Breast epithelium (tissue), 4 donors: Measurements from ENCODE around the gene PDHB. TPM values are rescaled to one million over a fixed set of nuclear protein-coding genes. Genes with fewer than 3 reads are reported as not detected.

Experiments
- DNase-seq, 2 donors: peaks; one replicate each; pipeline ENCODE4 v3.0.0-alpha.2; 2019; ENCODE audit warnings: low spot score in 2 of 2
- H3K27ac ChIP-seq, 2 donors: fragments of 200-600 bp; sonication (generic) in 1 of 2; one replicate each; pipeline ENCODE4 v1.5.1; 2016 to 2019; ENCODE audit warnings: mild to moderate bottlenecking in 1 of 2
- H3K27me3 ChIP-seq, 2 donors: fragments of 200-600 bp; sonication (generic) in 1 of 2; one replicate each; pipeline versions ENCODE4 v1.5.1 to v1.6.0; 2017 to 2019; ENCODE audit warnings: control low read depth in 1 of 2, mild to moderate bottlenecking in 1 of 2
- H3K36me3 ChIP-seq: fragments of 200-600 bp; one replicate; pipeline ENCODE4 v1.5.1; 2019
- H3K4me1 ChIP-seq, 2 donors: fragments of 200-600 bp; sonication (generic); one replicate each; pipeline ENCODE4 v1.5.1; 2016 to 2019; ENCODE audit warnings: control low read depth in 1 of 2
- H3K4me3 ChIP-seq, 3 donors: fragments of 200-600 bp; sonication (generic); 1 replicate in 2 of 3; 2 replicates in 1 of 3; pipeline ENCODE4 v1.5.1; 2016 to 2019; ENCODE audit warnings: mild to moderate bottlenecking in 3 of 3, moderate library complexity in 2 of 3
- H3K9me3 ChIP-seq, 2 donors: fragments of 200-600 bp; sonication (generic) in 1 of 2; one replicate each; pipeline ENCODE4 v1.5.1; 2016 to 2019; ENCODE audit warnings: control low read depth in 1 of 2
- POLR2A ChIP-seq: fragments of 450-650 bp; IDR thresholded peaks from one replicate; pipeline ENCODE4 v1.6.1; 2016; ENCODE audit warnings: antibody characterized with exemption, mild to moderate bottlenecking, moderate library complexity
- POLR2AphosphoS5 ChIP-seq, 3 donors: sonication (generic); formaldehyde crosslinking; IDR thresholded peaks; one replicate each; pipeline ENCODE4 v1.6.1; 2017; ENCODE audit warnings: antibody characterized with exemption in 3 of 3
- intact Hi-C: fragments of 100-400 bp; cut with DNase I; formaldehyde crosslinking; loops from one replicate; pipeline ENCODE4 v1.15.1; 2023; ENCODE audit warnings: low total_unique reads
- total RNA-seq, 3 donors: library from RNA; depleted of rRNA; stranded (reverse); fragments of >200 nt; gene quantifications; one replicate each; pipeline ENCODE4 v1.1.0, GENCODE V29; 2016
- TF ChIP-seq, protein P1 (sequence below), 3 donors: fragments of 450-650 bp; IDR thresholded peaks; one replicate each; pipeline ENCODE4 v1.5.1; 2016 to 2017; ENCODE audit warnings: antibody characterized with exemption in 3 of 3, mild to moderate bottlenecking in 3 of 3, moderate library complexity in 3 of 3

Gene PDHB
- total RNA-seq, 3 donors from 2014 or later: 56.0 to 68.2 (median 57.1) TPM

DNA sequence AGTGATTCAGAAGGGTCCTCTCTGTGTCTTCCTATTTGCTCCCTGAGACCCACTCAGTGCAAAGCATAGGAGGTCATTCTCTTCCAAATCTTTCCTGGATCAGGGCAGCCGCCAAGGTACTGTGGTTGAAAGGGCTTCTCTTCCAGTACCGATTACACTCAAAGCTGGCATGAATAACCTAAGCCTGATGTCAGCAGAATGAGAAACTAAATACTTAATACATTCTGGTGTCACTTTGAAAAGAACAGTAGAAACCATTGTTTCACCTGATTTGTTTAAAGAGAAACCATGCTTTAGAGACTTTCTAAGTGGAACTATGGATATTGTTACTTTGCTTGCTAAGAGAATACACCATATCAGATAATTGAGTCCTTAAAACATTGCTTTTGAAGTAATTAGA is 50.2 kb downstream of the PDHB start:
- H3K27ac ChIP-seq: peak overlapping the region; percentile 50 to 53
- no peaks in the 10 kb centered on the region for H3K27me3 ChIP-seq
- H3K9me3 ChIP-seq: no peaks in the 10 kb centered on the region
- no peak overlapping the region for H3K4me3 ChIP-seq
- H3K36me3 ChIP-seq: no peaks in the 10 kb centered on the region
- TF ChIP-seq POLR2AphosphoS5 (IDR thresholded peaks at IDR 0.05) (no peak), POLR2A (no peak)
- TF ChIP-seq, protein P1, sequence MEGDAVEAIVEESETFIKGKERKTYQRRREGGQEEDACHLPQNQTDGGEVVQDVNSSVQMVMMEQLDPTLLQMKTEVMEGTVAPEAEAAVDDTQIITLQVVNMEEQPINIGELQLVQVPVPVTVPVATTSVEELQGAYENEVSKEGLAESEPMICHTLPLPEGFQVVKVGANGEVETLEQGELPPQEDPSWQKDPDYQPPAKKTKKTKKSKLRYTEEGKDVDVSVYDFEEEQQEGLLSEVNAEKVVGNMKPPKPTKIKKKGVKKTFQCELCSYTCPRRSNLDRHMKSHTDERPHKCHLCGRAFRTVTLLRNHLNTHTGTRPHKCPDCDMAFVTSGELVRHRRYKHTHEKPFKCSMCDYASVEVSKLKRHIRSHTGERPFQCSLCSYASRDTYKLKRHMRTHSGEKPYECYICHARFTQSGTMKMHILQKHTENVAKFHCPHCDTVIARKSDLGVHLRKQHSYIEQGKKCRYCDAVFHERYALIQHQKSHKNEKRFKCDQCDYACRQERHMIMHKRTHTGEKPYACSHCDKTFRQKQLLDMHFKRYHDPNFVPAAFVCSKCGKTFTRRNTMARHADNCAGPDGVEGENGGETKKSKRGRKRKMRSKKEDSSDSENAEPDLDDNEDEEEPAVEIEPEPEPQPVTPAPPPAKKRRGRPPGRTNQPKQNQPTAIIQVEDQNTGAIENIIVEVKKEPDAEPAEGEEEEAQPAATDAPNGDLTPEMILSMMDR (IDR thresholded peaks at IDR 0.05): no peak
- no peaks in the 10 kb centered on the region for H3K4me1 ChIP-seq
- no peak for DNase-seq
- intact Hi-C loops: no loop called here

DNA sequence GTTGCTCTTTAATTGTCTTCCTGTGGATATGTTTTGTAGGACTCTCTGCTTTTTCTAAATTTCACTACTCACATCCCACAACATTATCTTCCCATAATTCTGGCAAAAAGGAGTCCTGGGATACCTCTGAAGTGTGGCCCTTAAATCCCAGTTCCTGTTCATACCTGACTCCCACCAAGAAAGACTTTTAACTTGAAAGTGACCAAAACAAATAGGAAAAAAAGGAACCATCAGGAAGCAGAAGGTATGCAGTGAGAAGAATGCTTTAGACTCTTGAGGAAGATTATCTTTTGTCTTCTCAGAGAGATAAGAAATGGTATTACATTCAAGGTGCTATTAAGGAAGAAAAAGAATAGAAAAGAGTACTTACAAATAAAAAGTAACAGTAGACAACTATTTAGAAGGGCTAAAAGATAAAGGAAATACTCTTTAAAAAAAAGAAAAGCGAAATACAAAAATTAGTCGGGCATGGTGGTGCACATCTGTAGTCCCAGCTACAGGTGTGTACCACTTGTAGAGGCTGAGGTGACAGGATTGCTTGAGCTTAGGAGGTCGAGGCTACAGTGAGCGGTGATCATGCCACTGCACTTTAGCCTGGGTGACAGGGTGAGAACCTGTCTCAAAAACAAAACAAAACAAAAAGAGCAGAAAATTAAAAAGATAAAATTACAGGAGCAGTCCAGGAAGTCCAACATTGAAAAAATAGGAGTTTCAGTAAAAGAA is 54.1 kb downstream of the PDHB start:
- no peaks in the 10 kb centered on the region for H3K27me3 ChIP-seq
- H3K36me3 ChIP-seq: no peaks in the 10 kb centered on the region
- H3K4me1 ChIP-seq: no peaks in the 10 kb centered on the region
- no peak overlapping the region for H3K4me3 ChIP-seq
- H3K27ac ChIP-seq: no peak overlapping the region
- intact Hi-C loops: no loop called here
- TF ChIP-seq POLR2AphosphoS5 (IDR thresholded peaks at IDR 0.05): no peak
- no peak for TF ChIP-seq POLR2A
- TF ChIP-seq, protein P1 (IDR thresholded peaks at IDR 0.05): no peak
- H3K9me3 ChIP-seq: no peaks in the 10 kb centered on the region
- DNase-seq: no peak

DNA sequence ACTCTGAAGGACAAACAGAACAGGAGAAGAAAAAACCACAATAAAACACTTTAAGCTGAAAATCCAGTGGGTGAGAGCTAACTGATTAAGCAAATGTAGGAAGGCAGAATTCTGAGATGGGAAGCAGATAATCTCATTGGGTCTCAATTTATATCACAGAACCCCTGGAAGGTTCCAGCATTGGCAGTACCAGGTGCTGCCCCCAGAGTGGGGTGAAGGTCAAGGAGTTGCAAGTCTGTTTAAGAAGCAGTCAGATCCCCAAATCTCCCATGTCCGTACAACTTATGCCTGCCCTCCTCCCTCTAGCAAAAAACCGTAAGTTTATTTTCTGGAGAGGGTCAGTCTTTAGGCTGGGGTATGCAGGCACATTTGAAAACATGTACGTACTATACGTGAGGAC is 55.9 kb downstream of the PDHB start:
- H3K27ac ChIP-seq: no peak overlapping the region
- H3K27me3 ChIP-seq: no peaks in the 10 kb centered on the region
- intact Hi-C loops: no loop called here
- H3K4me1 ChIP-seq: no peaks in the 10 kb centered on the region
- DNase-seq: no peak
- no peaks in the 10 kb centered on the region for H3K36me3 ChIP-seq
- H3K9me3 ChIP-seq: no peaks in the 10 kb centered on the region
- TF ChIP-seq, protein P1 (IDR thresholded peaks at IDR 0.05): no peak
- TF ChIP-seq POLR2A (no peak), POLR2AphosphoS5 (IDR thresholded peaks at IDR 0.05) (no peak)
- no peak overlapping the region for H3K4me3 ChIP-seq

Other genes starting within 250 kb of the PDHB start
- 1 to 10 TPM in 2 of 3 donors, under 1 TPM in 1; 0.44 to 9.2 (median 5.6) TPM for gene DNASE1L3, start 222.9 kb downstream of the PDHB start, total RNA-seq
- 10 to 100 TPM; 10.2 to 22.2 (median 13.4) TPM for gene ABHD6, start 196.0 kb downstream of the PDHB start, total RNA-seq
- 10 to 100 TPM in 2 of 3 donors, 1 to 10 TPM in 1; 6.2 to 11.0 (median 10.8) TPM for gene RPP14, start 127.6 kb downstream of the PDHB start, total RNA-seq
- 10 to 100 TPM; 10.6 to 19.6 (median 11.1) TPM for gene HTD2, start 127.3 kb downstream of the PDHB start, total RNA-seq
- 10 to 100 TPM; 30.3 to 36.1 (median 34.6) TPM for gene PXK, start 100.9 kb downstream of the PDHB start, total RNA-seq
- 10 to 100 TPM; 15.4 to 30.7 (median 16.3) TPM for gene KCTD6, start 58.3 kb upstream of the PDHB start, total RNA-seq
- 10 to 100 TPM; 12.1 to 31.5 (median 17.6) TPM for gene ACOX2, start 103.4 kb upstream of the PDHB start, total RNA-seq
- gene FAM107A, start 143.6 kb upstream of the PDHB start, total RNA-seq: 10 to 100 TPM; 17.7 to 64.5 (median 31.9) TPM
- gene FAM3D, start 232.9 kb upstream of the PDHB start, total RNA-seq: 10 to 100 TPM in 1 of 3 donors, 1 to 10 TPM in 1, not detected in 1; 4.3 to 17.6 TPM